ENCODE results near the gene NEURL1B.

NEURL1B gene

DNA sequence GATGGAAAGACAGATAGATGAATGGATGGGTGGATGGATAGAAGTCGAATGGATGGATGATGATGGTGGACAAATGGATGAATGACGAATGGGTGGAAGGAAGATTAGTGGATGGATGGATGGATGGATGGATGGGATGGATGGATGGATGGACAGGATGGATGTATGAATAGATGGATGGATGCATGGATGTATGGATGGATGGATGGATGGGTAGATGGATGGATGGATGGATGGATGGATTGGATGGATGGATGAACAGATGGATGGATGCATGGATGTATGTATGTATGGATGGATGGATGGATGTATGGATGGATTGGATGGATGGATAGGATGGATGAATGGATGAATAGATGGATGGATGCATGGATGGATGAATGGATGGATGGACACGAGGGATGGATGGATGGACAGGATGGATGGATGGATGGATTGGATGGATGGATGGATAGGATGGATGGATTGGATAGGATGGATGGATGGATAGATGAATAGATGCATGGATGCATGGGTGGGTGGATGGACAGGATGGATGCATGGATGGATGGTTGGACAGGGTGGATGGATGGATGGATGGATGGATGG, 77.6 kb downstream of the NEURL1B start:
- DNase-seq: no peak

DNA sequence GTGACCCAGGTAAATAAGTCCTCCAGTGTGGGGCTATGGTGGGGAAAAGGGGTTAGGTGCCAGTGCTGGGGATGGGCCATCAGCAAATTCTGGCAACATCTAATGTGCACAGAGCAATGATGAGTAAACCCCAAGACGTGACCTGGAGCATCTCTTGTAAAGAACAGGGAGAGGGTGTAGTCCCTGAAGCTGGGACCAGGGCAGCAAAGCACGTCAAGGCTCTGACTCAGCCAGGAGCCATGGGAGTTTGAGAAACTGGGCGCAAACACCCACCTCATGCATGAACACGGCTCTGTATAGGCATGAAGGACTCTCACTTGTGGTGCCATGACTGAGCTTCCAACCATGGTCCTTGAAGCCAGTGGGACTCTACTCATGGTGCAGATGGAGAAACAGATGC, 78.1 kb downstream of the NEURL1B start:
- DNase-seq: no peak

DNA sequence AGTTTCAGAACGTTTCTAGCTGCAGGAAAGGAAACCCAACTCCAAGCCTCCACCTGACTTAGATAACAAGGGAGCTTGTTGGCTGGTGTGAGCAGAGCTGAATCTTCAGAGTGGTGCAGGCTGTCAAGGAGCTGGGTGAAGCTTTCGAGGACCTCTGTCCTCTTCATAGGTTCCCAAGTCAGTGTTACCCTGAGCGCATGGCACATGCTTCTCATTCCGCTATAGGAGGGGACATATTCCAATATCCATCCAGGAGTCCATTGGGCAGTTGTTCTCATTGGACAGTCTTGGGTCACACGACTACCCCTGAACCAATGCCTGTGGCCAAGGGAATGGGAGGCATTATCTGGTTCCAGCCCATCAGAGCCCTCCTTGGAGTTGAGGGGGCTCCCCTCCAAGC, 79.6 kb downstream of the NEURL1B start:
- no peak for DNase-seq

DNA sequence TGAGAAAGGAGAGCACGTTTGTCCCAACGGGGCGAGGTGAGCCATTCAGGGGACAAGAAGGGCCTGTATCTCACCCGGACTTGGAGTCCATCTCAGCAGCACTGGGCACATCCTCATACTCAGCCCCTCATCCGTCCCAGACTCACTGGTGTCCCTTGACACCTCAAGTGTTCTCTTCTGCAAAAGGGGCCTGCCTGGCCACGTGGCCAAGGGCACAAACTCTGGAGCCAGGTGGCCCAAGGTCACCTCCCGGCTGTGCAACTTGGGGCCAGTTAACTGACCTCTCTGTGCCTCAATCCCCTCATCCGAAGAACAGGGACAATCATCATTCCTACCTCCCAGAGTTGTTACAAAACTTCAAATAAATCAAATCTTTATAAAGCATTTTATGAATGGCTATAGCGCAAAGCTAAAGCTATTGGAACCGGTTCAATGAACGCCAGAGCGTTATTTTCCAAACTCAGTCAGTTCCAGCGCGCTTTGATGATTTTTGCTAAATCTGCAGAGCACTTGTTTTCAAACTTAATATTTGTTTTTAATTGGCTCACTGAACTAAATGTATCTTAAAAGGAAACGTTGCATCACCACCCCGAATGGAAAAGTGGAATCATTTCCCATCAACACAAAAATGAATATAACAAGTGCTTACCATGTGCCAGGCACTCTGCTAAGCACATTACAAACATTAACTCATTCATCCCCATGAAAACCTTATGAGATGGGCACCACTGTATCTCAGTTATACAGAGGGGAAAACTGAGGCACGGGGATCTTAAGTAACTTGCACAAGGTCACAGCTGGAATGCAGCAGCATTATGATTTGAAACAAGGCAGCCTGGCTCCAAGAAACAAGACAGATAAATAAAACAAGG, 80.6 kb downstream of the NEURL1B start:
- no peak for DNase-seq

DNA sequence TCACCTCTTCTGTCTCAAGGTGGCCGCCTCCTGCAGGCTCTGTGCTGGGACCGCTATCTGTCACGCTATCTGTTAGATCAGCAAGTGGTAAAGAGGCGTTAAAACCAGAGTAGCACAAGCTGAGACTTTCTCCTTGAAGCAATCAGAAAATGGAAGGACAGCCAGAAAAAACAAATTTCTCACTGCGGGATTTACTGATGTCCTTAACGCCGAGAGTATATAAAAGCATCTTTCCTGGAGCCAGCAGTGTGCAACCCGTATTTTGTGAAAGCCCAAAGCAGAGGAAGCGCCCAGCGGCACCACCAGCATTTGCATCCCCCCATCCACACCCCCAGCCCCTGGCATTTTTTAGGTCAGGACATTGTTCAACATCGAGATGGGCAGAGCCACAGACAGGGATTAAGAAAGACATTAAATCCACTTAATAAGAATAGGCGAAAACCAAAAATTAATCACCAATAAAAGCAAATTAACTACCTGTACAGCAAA, 81.3 kb downstream of the NEURL1B start:
- no peak for DNase-seq

DNA sequence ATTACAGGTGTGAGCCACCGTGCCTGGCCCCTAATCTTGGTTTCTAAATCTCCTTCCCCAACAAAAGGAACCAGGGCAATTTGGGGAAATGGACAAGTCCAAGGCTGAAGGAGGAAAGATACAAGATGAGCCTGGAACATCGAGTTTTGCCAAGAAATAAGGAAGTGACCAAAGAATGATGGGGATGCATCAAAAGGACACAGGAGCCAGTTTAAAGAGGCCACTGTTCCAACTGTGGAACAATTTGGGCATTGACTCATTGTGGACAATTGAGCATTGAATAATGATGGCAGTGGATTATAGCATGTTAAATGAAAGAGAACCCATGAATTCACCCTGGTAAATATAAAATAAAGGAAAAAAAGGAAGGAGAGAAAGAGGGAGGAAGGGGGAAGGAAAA, 82.4 kb downstream of the NEURL1B start:
- DNase-seq: no peak

DNA sequence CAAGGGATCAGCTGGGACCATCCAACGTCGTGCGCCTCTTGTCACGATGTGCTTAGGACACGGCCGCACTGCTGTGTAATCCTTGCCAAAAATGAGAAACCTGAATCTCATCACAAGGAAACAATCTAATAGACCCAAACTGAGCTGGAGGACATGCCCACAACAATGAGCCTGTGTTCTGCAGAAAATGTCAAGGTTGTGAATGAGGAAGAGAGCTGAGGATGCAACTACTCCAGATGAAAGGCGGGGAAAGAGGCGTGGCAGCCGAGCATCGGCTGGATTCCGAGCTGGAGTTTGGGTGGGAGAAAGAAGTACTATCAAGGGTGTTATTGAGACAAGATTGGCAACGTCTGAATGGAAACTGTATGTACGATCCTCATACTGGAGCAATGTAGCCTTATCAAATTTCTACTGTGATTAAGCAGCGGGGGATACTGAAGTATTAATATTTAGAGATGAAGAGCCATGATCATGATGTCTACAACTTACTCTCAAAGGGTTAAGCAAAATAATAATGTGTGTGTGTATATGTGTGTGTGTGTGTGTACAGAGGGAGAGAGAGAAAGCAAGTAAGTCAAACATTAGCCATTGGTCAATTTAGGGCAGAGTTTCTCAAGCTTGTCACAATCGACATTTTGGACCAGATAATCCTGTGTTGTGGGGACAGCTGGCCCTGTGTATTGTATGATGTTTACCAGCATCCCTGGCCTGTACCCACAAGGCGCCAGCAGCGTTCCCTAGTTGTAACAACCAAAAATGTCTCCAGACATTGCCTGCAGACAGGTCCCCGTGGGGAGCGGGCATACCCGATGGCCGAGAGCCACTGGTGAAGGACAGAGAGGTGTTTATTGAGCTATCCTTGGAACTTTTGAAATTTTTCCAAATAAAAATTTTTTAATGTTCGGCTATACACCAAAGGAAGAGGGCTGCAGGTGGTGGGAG, 83.5 kb downstream of the NEURL1B start:
- DNase-seq: no peak

DNA sequence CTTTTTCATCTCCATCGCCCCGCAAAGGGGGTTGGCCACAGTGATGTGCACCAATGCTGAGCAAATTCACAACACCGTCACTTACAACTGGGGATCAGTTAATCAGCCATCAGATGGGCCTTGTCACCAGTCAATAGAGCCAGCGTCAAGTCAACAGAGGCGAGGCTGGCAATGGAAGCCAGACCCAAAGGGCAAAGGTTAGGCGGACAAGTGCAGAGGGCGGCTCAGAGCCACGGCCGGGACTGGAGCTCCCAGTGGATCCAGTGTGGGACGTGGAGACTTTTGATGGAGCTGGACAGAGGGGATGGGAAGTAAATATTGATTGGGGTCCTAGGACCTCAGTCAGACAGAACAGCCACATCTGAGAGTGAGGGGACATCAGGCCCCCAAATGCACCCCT, 84.2 kb downstream of the NEURL1B start:
- DNase-seq: no peak

DNA sequence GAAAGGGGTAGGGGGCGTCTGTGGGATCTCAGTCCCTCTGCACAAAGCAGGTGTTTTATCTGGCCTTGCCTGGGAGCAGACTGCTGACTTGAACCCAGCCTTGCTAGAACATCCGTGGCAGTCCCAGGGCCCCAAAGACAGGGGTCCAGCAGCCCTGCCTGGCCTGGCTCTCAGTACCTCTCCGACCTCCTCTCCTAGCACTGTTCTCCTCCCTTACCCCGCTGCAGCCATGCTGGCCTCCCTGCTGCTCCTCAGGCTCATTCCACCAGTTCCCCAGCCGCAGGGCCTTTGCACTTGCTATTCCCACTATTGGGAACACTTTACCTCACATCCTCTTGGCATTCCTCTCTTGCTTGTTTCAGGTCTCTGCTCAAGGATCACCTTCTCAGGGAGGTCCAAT, 84.7 kb downstream of the NEURL1B start:
- no peak for DNase-seq

DNA sequence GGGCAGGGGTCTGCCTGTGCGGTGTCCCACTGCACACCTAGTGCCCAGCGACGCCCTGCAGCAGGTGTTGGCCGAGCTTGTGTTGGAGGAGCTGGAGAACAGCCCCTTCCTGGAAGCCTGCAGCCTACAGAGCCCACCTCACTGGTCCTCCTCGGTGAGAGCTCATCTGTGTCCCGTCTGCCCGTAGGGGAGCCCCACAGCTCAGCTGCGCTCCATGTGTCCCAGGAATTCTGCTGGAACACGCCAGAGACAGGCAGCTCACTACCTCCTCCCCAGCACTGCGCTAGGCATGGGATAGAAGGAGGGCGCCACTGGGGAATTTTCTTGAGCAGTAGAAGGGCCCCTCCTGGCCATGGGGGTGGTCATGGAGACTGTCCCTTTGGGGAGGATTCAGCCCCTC, 85.9 kb downstream of the NEURL1B start:
- DNase-seq: no peak

DNA sequence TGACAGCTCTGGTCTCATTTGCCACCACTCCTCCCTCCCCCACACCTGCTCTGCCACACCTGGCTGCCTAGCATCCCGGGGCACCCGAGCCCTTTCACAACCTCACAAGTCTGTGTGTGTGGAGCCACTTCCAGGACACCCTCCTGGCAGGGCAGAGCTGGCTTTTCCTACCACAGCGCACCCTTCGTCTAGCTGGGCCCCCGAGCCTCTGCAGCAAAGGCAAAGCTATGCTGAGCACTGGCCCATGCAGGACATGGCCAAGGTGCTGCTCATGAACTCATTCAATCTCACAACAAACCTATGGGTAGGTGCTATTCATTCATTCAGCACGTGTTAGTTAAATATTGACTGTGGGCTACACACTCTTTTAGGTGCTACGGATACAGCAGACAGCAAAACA, 86.5 kb downstream of the NEURL1B start:
- DNase-seq: no peak

DNA sequence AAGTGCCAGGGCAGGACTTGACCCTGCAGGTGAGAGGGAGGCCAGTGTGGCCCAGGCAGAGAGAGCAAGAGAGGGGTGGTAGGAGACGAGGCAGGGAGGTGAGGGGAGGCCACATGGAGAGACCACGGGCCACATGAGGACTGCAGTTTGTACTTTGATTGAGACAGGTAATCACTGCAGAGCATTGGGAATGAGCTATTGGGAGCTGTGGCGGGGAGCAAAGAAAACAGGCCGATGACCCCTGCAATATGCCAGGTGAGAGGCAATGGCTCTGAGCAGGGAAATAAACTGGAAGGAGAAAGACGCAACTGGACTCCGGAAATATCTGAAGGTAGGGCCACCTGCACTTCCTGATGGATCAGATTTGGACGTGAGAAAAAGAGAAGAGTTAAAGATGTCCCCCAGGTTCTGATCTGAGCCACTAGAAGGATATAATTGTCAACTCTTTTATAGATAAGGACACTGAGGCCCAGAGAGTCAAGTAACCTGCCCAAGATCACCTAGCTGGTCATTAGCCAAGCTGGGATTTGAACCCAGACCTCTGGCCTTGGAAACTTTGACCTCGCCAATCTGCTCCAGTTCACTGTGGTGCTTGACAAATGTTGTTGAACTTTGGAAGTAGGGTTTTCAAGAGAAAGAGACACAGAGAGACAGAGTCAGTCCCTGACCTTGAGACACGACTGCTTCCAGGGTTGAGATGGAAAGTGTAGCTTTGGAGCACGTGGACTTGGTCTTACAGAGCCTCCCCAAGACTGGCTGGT, 87.6 kb downstream of the NEURL1B start:
- DNase-seq: no peak

DNA sequence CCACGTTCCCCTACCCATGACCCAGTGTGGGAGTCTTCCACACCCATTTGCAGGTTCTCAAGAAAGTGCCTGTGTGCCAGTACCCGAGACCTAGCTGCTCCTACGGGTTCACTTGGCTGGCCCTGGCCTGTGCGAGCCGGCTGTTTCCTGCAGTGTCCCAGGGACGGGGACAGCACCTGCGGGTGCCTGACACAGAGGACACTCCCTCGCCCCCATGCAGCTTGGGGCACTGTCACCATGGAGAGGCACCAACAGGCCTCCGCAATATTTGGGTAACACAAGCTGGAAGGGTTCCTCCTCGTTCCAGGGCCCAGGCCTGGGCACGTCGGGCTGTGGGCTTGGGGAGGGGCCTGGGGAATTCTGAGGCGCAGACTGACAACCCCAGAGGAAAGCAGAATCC, 88.5 kb downstream of the NEURL1B start:
- no peak for DNase-seq

DNA sequence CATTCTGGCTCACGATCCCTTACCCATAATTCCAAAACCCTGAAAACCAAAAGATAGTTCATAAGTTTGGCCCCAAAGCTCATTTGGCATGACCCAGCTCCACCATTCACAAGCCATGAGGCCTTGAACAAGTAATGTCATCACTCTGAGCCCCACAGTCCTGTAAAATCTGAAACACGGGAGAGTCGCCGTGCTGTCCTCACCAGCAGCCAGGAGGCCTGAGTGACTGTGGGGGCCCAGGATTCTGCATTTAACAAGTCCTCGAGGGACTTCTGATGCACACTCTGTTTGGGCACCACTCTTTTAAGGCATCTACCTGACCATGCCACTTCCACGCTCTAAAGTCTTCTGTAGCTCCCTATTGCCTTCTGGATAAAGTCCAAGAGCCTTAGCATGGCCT, 89.2 kb downstream of the NEURL1B start:
- no peak for DNase-seq

DNA sequence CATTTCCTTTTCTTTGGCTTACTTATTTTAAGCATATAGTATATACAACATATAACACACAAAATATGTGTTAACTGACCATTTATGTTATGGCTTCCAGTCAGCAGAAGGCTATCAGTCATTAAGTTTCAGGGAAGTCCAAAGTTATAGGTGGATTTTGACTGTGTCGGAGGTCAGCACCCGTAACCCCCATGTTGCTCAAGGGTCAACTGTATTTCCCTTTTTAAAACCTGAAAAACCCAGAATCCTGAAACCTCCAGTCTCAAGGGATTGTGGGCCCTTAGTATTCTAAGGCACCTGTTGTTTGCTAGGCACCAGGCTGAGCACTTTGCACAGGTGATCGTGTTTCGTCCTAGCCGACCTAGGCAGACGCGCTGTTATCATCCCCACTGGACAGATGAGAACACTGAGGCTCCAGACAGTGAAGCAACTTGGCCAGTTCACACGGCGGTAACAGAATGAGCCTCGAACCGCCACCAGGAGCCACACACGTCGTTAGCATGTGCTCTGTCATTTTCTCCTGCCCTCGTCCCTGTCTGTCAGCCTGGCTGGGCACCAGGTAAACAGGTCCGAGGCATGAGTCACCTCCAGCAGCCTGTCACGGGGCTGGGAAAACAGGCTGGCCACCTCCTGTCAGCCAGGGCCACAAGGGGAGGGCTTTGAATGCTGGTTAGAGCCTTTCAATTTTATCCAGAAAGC, 90.1 kb downstream of the NEURL1B start:
- no peak for DNase-seq

DNA sequence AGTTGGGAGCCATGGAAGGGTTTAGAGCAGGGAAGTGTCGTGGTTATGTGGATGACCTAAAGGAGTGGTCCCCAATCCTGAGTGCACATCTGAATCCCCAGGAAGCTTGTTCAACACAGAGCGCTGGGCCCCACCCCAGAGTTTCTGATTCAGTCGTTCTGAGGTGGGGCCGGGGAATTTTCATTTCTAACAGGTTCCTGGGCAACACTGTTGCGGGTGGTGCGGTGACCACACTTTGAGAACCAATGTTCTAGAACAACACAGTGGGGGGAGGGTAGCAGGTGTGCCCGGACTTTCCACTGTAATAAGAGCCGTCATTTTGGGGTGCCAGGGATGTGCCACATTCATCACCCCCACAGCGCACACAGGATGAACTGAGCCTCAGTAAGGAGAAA, 90.6 kb downstream of the NEURL1B start:
- no peak for DNase-seq

DNA sequence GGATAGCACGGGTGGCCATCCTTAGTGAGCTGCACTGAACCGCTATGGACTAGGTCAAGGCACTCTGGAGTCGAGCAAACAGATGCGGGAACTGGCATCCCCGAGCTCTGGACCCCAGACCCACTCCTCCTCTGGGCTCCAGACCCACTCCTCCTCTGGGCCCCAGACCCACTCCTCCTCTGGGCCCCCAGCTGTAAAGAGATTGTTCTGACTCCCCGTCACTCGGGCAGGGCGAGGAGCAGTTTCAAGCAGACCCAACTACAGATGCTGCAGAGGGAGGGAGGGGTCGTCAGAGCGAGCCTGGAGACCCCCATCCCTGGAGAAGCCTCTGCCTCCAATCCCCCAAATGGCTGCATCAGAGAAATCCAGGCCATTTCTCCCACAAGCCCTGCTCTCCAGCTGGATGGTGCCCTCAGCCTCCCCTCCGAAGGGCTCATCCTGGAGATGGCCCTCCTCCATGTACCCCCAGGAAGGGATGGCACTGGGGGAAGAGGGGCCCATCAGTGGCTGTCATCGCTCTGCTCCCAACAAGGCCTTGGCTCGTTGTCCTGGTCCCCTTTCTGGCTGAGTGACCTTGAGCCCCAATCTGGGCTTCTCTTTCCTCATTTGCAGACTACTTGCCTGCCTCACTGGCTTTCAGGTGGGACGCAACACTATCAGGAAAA, 91.3 kb downstream of the NEURL1B start:
- no peak for DNase-seq

DNA sequence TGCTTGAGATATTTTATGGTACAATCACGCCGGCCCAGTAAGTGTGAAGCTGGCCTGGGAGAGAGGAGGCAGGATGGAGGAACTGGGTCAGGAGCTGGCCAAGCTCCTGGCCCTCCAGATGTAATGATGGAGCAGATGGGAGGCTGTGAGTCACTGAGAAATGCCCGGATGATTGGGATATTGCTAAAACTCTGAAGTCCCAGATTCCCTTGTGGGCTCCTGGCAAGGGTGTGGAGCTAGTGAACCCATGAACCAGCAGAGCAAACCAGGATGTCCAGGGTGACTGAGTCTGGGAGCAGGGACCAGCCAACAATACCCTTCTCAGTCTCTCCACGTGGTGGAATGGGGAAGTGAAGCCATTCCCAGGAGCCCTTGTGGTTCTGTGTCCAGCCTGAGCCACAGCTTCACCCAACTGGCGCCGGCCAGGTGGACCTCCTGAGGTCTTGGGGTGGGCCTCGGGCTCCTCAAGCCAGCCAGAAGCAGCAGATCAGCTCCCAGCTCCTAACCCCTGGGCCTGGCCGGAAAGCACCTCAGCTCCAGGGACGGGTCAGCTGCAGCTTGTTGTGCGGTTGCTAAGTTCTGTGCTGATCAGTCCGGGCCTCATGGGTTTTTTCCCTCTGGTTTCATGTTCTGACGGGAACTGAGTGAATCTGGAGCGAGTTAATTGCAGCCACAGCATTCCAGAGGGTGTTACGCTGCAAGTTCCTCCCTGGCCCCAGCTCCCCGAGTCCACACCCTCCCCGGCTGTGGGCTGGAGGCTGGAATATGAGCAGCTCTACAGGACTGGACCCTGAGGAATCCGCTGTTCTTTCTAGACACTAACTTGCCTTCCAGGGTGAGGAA, 92.3 kb downstream of the NEURL1B start:
- DNase-seq: no peak

DNA sequence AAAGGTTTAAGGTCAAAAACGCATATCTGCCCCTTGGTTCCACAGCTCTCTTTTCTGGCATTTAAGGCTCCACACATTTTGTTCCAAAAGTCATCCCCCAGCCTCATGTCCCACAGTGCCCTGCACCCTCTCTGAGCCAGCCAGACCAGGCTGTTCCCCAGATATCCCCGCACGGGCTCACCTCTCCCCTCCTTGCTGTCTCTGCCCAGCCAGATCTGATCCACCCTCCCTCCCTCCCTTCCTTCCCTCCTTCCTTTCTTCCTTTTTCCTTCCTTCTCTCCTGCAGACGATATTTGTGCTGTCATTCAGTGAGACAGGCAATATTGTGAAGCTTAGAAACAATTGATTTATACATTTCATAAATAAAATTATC, 92.9 kb downstream of the NEURL1B start:
- no peak for DNase-seq

DNA sequence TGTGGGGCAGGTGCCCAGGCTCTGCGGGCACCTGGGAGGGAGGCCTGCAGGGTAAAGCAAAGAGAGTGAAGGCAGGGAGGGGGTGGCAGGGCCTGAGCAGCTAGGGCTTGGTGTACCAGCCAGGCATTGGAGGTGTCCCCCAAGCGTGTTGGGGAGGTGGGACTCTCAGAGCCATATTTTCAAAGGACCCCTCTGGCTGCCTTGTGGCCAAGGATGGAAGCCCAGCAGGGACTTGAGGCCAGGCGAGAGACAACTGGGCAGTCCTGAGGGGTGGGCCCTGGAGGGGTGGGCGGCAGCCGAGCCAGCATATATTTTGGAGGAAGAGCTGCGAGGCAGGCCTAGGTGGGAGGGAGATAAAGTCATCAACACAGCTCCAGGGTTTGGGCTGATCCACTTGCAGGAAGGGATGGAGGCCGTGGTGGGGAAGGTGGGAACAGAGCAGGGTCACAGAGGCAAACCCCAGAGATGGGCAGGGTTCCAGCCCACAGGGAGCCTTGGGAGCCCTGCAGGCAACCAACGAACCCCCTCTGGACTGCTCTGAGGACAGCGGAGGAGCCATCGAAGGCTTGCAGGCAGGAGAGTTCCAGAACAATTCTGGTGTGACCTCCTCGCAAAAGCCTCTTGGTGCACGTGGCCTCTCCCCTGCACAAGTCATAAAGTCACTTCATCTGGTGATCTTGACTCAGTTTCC, 94.2 kb downstream of the NEURL1B start:
- DNase-seq: no peak
